WTC11 (cell line): ENCODE results near the gene AGPAT4.

ENCODE experiments used
- CREB1 ChIP-seq: sonication (generic); formaldehyde crosslinking; IDR thresholded peaks from 2 replicates; pipeline ENCODE4 v1.8.0; 2023; ENCODE audit warnings: mild to moderate bottlenecking, missing genetic modification reagents
- CTCF ChIP-seq: fragments of 200-600 bp; IDR thresholded peaks from 2 replicates; pipeline ENCODE4 v1.8.0; 2022; ENCODE audit warnings: antibody characterized with exemption
- TF ChIP-seq, protein P1 (sequence below): sonication (generic); formaldehyde crosslinking; IDR thresholded peaks from 2 replicates; pipeline ENCODE4 v1.8.0; 2022; ENCODE audit warnings: mild to moderate bottlenecking, missing genetic modification reagents

DNA sequence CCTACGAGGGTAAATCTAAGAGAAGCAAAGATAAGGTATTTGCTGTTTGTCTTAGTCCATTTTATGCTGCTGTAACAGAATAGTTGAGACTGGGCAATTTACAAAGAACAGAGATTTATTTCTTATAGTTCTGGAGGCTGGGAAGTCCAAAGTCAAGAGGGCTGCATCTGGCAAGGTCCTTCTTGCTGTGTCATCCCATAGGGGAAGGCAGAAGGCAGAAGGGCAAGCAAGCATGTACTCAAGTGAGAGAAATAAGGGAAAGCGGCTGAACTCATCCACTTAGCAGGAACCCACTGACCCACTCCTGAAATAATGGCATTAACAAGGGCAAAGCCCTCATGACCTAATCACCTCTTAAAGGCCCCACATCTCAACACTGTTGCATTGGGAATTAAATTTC is 102.7 kb downstream of the AGPAT4 start:
- TF ChIP-seq, protein P1, sequence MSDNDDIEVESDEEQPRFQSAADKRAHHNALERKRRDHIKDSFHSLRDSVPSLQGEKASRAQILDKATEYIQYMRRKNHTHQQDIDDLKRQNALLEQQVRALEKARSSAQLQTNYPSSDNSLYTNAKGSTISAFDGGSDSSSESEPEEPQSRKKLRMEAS (CRISPR knock-in tag) = no peak
- TF ChIP-seq CTCF (no peak), CREB1 (CRISPR knock-in tag) (no peak)
